Sigmoid colon (tissue), 7 donors: Measurements from ENCODE around the gene EPHB1. TPM values are rescaled to one million over a fixed set of nuclear protein-coding genes. Genes with fewer than 3 reads are reported as not detected.

ENCODE experiments used
- DNase-seq: peaks from one replicate; pipeline ENCODE4 v3.0.0-alpha.2; 2019
- H3K27ac ChIP-seq, 4 donors: fragments of 200-600 bp; sonication (generic); one replicate each; pipeline ENCODE4 v1.5.1; 2016 to 2019; ENCODE audit warnings: mild to moderate bottlenecking in 1 of 4
- H3K27me3 ChIP-seq, 3 donors: fragments of 200-600 bp; sonication (generic); one replicate each; pipeline ENCODE4 v1.5.1; 2019; ENCODE audit warnings: mild to moderate bottlenecking in 1 of 3
- H3K36me3 ChIP-seq, 4 donors: fragments of 200-600 bp; sonication (generic); one replicate each; pipeline ENCODE4 v1.5.1; 2016 to 2019
- H3K4me1 ChIP-seq, 4 donors: fragments of 200-600 bp; sonication (generic); one replicate each; pipeline ENCODE4 v1.5.1; 2017 to 2019
- H3K4me3 ChIP-seq, 4 donors: fragments of 200-600 bp; sonication (generic); one replicate each; pipeline ENCODE4 v1.5.1; 2017 to 2019; ENCODE audit warnings: mild to moderate bottlenecking in 2 of 4, moderate library complexity in 1 of 4
- H3K9me3 ChIP-seq, 4 donors: fragments of 200-600 bp in 3 of 4; sonication (generic) in 3 of 4; one replicate each; pipeline versions ENCODE4 v1.5.1 to v1.6.1; 2013 to 2019
- CTCF ChIP-seq, 4 experiments: fragments of 450-650 bp in 3 of 4; fragments of 200-600 bp in 1 of 4; IDR thresholded peaks; one replicate each; pipeline ENCODE4 v1.5.1; 2016 to 2019; ENCODE audit warnings: antibody characterized with exemption in 4 of 4, mild to moderate bottlenecking in 3 of 4, moderate library complexity in 2 of 4
- EP300 ChIP-seq, 4 donors: sonication (generic); formaldehyde crosslinking; IDR thresholded peaks; one replicate each; pipeline ENCODE4 v1.6.1; 2017; ENCODE audit warnings: antibody characterized with exemption in 4 of 4
- POLR2A ChIP-seq, 2 donors: fragments of 450-650 bp; IDR thresholded peaks; one replicate each; pipeline ENCODE4 v1.6.1; 2016; ENCODE audit warnings: antibody characterized with exemption in 2 of 2, mild to moderate bottlenecking in 2 of 2, moderate library complexity in 2 of 2
- POLR2AphosphoS5 ChIP-seq, 4 donors: sonication (generic); formaldehyde crosslinking; IDR thresholded peaks; one replicate each; pipeline ENCODE4 v1.6.1; 2017; ENCODE audit warnings: antibody characterized with exemption in 4 of 4
- WGBS, 2 donors: extraction: QIAGEN DNeasy Blood & Tissue Kit; methylation state at CpG; one replicate each; pipeline ENCODE4 v1.1.7; 2013; 5-methylcytosine and 5-hydroxymethylcytosine counted together
- intact Hi-C: fragments of 100-400 bp; cut with DNase I; formaldehyde crosslinking; loops from one replicate; pipeline ENCODE4 v1.15.1; 2023
- polyA plus RNA-seq, 3 donors: library from polyadenylated mRNA; stranded (reverse); fragments of 200-250 nt; gene quantifications; one replicate each; pipeline ENCODE4 v1.2.3, GENCODE V29; 2013
- total RNA-seq, 4 donors: library from RNA; depleted of rRNA; stranded (reverse); fragments of >200 nt; gene quantifications; one replicate each; pipeline ENCODE4 v1.1.0, GENCODE V29; 2016
- donor health status: healthy with polysubstance abuse.
- donor health status: Bipolar disorder and iron deficiency.
- donor health status: healthy.

Gene EPHB1
- total and polyA plus RNA-seq, 7 donors = 0.29 to 17.3 (median 3.6) TPM; not detected in 2

- H3K9me3 ChIP-seq = no peaks in the 10 kb centered on the region
- no peak overlapping the region for H3K4me3 ChIP-seq
- H3K4me1 ChIP-seq = no peaks in the 10 kb centered on the region
- 63 to 75% methylated on average over 2 of the region's 2 CpGs for WGBS, 2 donors
- H3K27ac ChIP-seq = no peak overlapping the region
- TF ChIP-seq EP300 (IDR thresholded peaks at IDR 0.05) (no peak), POLR2AphosphoS5 (IDR thresholded peaks at IDR 0.05) (no peak), POLR2A (IDR thresholded peaks at IDR 0.05) (no peak), CTCF (IDR thresholded peaks at IDR 0.05) (no peak)
- H3K36me3 ChIP-seq = no peaks in the 10 kb centered on the region
- no peak for DNase-seq
- H3K27me3 ChIP-seq = no peaks in the 10 kb centered on the region
- intact Hi-C loops = no loop called here
These were observed 330.2 kb downstream of the EPHB1 start for GRCh38 chr3:135125171-135125801.

- DNase-seq = no peak
- Histone ChIP-seq H3K36me3 (peaks cover 0 to 3% (median 0%) of the 10 kb centered on the region in 4 donors), H3K9me3 (no peaks in the 10 kb centered on the region), H3K27ac (no peak overlapping the region), H3K4me3 (no peak overlapping the region), H3K27me3 (no peaks in the 10 kb centered on the region), H3K4me1 (no peaks in the 10 kb centered on the region)
- TF ChIP-seq POLR2AphosphoS5 (IDR thresholded peaks at IDR 0.05) = no peak
- no peak for TF ChIP-seq POLR2A (IDR thresholded peaks at IDR 0.05)
- TF ChIP-seq CTCF (IDR thresholded peaks at IDR 0.05) = no peak
- no peak for TF ChIP-seq EP300 (IDR thresholded peaks at IDR 0.05)
- 85 to 90% methylated on average over 5 of the region's 5 CpGs for WGBS, 2 donors
- intact Hi-C loops = no loop called here
These were observed 332.9 kb downstream of the EPHB1 start for GRCh38 chr3:135127946-135128470.

GRCh38 chr3:135128818-135129217, 333.8 kb downstream of the EPHB1 start:
- Histone ChIP-seq H3K27ac (no peak overlapping the region), H3K36me3 (peaks cover 0 to 11% (median 0%) of the 10 kb centered on the region in 4 donors), H3K9me3 (no peaks in the 10 kb centered on the region), H3K4me3 (no peak overlapping the region), H3K27me3 (no peaks in the 10 kb centered on the region), H3K4me1 (no peaks in the 10 kb centered on the region)
- no peak for DNase-seq
- no peak for TF ChIP-seq POLR2A (IDR thresholded peaks at IDR 0.05)
- no peak for TF ChIP-seq EP300 (IDR thresholded peaks at IDR 0.05)
- TF ChIP-seq CTCF (IDR thresholded peaks at IDR 0.05) = no peak
- TF ChIP-seq POLR2AphosphoS5 (IDR thresholded peaks at IDR 0.05) = no peak
- WGBS, 2 donors = 67 to 72% methylated on average over 3 of the region's 3 CpGs
- intact Hi-C loops = no loop called here

- H3K27ac ChIP-seq = no peak overlapping the region
- peaks cover 0 to 13% (median 0%) of the 10 kb centered on the region in 4 donors for H3K36me3 ChIP-seq
- H3K4me3 ChIP-seq = no peak overlapping the region
- DNase-seq = no peak
- no peak for TF ChIP-seq CTCF (IDR thresholded peaks at IDR 0.05)
- no peaks in the 10 kb centered on the region for H3K9me3 ChIP-seq
- H3K27me3 ChIP-seq = no peaks in the 10 kb centered on the region
- intact Hi-C loops = no loop called here
- 75 to 86% methylated on average over 7 of the region's 7 CpGs for WGBS, 2 donors
- no peaks in the 10 kb centered on the region for H3K4me1 ChIP-seq
These were observed 336.2 kb downstream of the EPHB1 start for GRCh38 chr3:135131290-135131689.
